ENCODE measurements around the gene GRM2.
A peak's percentile ranks its signal among the peaks of the same experiment; 100 is the strongest.

DNA sequence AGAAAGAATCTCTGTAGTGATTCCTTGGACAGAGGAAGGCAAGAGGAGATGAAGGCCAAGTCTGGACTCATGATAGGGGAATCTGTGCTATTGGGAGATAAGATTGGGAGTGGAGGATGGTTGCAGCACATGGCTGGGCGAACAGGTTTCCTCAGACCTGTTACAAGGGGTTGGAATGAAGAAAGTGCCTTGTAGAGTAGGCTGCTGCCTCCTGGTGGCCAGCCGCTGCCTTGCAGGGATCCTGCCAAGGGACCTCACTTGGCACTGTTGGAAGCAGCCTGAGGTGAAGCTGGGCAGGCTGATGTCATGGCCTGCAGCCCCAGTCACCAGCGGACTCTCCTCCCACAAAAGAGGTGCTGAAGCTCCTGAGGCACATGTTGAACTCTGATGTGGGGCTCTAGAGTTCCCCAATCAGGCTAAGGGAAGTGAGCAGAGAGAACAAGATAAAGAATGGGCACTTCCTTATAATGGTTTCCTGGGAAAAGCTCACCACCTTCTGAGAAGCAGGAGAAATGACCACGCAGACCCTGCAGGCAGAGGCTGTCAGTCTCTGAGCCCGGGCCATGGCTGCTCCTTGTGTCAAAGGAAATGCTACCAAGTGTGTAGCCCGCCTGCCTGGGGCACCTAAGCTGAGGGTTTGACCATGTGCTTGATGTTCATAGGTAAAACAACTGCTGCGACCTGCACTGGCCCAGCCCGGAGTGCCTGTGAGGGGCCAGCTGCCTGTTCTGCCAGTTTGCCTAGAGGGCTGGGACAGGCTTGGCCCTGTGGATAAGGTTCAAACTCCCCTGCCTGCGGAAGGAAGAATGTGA lies 37.4 kb upstream of the GRM2 start:
- TF ChIP-seq EZH2 (IDR thresholded peaks at IDR 0.05; ENCODE audit: borderline replicate concordance, low read depth, low read length, severe bottlenecking) (no peak), CTCF (IDR thresholded peaks at IDR 0.05; ENCODE audit: borderline replicate concordance, extremely low read depth, low read length, poor library complexity, severe bottlenecking) (peak; percentile 98)

Data from DND-41 (cell line).